Body of pancreas (tissue), 4 donors: ENCODE measurements around the gene BANP. TPM values are rescaled to one million over a fixed set of nuclear protein-coding genes. Genes with fewer than 3 reads are reported as not detected.

Experiments
- ATAC-seq: fragments of 150-250 bp; one replicate; pipeline ENCODE4 v1.9.1; 2016
- DNase-seq, 4 donors: peaks; one replicate each; pipeline ENCODE4 v3.0.0-alpha.2; 2019
- H3K27ac ChIP-seq, 4 donors: fragments of 200-600 bp; sonication (generic); 1 replicate in 3 of 4; 2 replicates in 1 of 4; pipeline versions ENCODE4 v1.5.1 to v1.6.1; 2016 to 2019; ENCODE audit warnings: mild to moderate bottlenecking in 1 of 4, mixed read lengths in 1 of 4, moderate library complexity in 1 of 4
- H3K27me3 ChIP-seq, 2 donors: fragments of 200-600 bp; sonication (generic); one replicate each; pipeline ENCODE4 v1.6.0; 2016; ENCODE audit warnings: mild to moderate bottlenecking in 1 of 2
- H3K36me3 ChIP-seq, 2 donors: fragments of 200-600 bp; sonication (generic); replicated peaks in 1 of 2; 2 replicates each; pipeline ENCODE4 v1.5.1; 2016; ENCODE audit warnings: low read depth in 2 of 2; ENCODE audit not compliant: insufficient read depth in 1 of 2
- H3K4me1 ChIP-seq: fragments of 200-600 bp; sonication (generic); one replicate; pipeline ENCODE4 v1.6.0; 2016
- H3K4me3 ChIP-seq, 2 donors: fragments of 200-600 bp; sonication (generic); 1 replicate in 1 of 2; 2 replicates in 1 of 2; pipeline ENCODE4 v1.5.1; 2016 to 2019
- H3K9me3 ChIP-seq, 3 donors: fragments of 200-600 bp; sonication (generic); 1 replicate in 2 of 3; 2 replicates in 1 of 3; pipeline ENCODE4 v1.5.1; 2016
- CTCF ChIP-seq, 7 experiments: fragments of 450-650 bp in 4 of 7; fragments of 200-600 bp in 3 of 7; sonication (generic) in 3 of 7; IDR thresholded peaks; one replicate each; pipeline ENCODE4 v1.5.1; 2016 to 2019; ENCODE audit warnings: antibody characterized with exemption in 7 of 7
- POLR2A ChIP-seq, 3 donors: fragments of 450-650 bp; IDR thresholded peaks; one replicate each; pipeline ENCODE4 v1.6.1; 2016; ENCODE audit warnings: antibody characterized with exemption in 3 of 3, mild to moderate bottlenecking in 2 of 3
- WGBS, 2 donors: methylation state at CpG; one replicate each; pipeline ENCODE4 v1.1.5; 2017; 5-methylcytosine and 5-hydroxymethylcytosine counted together
- intact Hi-C: fragments of 100-400 bp; cut with DNase I; formaldehyde crosslinking; loops from one replicate; pipeline ENCODE4 v1.15.1; 2023
- total RNA-seq, 2 donors: library from RNA; depleted of rRNA; stranded (reverse); fragments of >200 nt; gene quantifications; one replicate each; pipeline ENCODE4 v1.1.0, GENCODE V29; 2016

BANP gene
- total RNA-seq, 2 donors from 2014 or later: 19.1 to 20.2 TPM

- TF ChIP-seq POLR2A (IDR thresholded peaks at IDR 0.05): peak in 1 of 3 donors; percentile 4
- no peak for TF ChIP-seq CTCF (IDR thresholded peaks at IDR 0.05)
- Histone ChIP-seq H3K9me3 (no peaks in the 10 kb centered on the region), H3K36me3 (no peaks in the 10 kb centered on the region), H3K4me3 (no peak overlapping the region), H3K27me3 (no peaks in the 10 kb centered on the region), H3K4me1 (peaks cover 32% of the 10 kb centered on the region), H3K27ac (peak overlapping the region in 1 of 4 donors; percentile 94)
- no peak for ATAC-seq
- 51 to 75% methylated on average over 16 to 30 of the region's 30 CpGs for whole genome bisulfite sequencing, 2 donors
- intact Hi-C loops: no loop called here
- peak in 1 of 4 donors; percentile 62 for DNase-seq
Observed at GRCh38 chr16:87956365-87957231, 5.4 kb downstream of the BANP start.

DNA sequence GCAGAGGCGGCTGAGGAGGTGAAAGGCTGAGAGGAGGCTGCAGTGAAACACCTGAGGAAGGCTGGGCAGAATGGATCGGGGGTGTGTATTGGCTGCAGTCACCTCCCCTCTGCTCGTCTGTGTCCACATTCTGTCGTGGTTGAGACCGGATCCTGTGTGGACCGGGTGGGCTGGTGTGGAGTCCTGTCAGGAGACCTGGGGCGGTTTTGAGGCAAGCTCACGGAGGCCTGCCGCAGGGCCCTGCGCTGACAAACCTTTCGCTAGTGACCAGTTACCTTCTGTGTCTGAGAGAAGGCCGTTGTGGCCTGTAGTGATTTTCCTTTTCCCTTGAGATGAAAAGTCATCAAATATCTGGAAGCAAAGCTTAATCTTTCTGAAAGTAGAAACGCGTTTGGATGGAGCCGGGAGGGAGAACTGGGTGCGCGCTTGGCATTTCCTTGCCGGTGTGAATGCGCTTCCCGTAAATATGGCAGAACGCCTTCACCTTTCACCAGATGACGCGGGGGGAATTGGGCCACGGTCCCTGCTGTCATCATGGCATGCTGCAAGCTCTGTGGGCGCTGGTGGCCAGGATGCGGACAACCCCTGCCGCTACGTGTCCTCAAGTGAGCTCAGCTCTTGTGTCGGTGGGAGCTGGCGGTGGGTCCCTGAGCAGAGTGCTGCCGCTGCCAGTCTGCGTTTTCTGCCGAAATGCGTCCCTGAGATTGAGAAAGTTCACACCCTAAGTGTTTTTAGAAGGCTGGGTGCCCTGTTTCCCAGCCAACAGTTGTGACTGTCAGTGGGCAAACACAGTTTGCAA lies 6.3 kb downstream of the BANP start:
- ATAC-seq (no peak), DNase-seq (no peak)
- no peak overlapping the region for H3K27ac ChIP-seq
- H3K4me1 ChIP-seq: peaks cover 27% of the 10 kb centered on the region
- no peaks in the 10 kb centered on the region for H3K36me3 ChIP-seq
- H3K27me3 ChIP-seq: no peaks in the 10 kb centered on the region
- intact Hi-C loops: no loop called here
- H3K9me3 ChIP-seq: no peaks in the 10 kb centered on the region
- no peak for TF ChIP-seq CTCF (IDR thresholded peaks at IDR 0.05)
- 92 to 94% methylated on average over 33 to 34 of the region's 34 CpGs for WGBS, 2 donors
- H3K4me3 ChIP-seq: no peak overlapping the region

DNA sequence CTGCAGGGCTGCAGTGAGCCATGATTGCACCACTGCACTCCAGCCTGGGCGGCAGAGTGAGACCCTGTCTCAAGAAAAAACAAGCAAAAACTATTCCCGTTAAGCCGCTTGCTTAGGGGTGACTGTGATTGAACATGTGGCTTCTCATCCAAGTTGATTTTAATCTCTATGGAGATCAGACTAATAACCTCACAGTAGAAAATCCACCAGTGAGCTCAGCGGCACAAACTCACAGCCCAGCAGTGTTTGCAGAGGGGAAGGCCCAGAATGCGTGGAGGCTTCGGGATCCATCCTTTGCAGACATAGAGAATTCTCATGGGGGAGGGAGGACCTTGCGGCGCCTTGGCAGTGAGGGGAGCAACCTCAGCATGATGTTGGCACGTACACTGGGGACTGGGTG lies 7.4 kb downstream of the BANP start:
- H3K4me1 ChIP-seq: peaks cover 15% of the 10 kb centered on the region
- no peaks in the 10 kb centered on the region for H3K9me3 ChIP-seq
- TF ChIP-seq POLR2A (IDR thresholded peaks at IDR 0.05) (no peak), CTCF (IDR thresholded peaks at IDR 0.05) (no peak)
- 92 to 94% methylated on average over 9 of the region's 9 CpGs for WGBS, 2 donors
- intact Hi-C loops: no loop called here
- H3K36me3 ChIP-seq: no peaks in the 10 kb centered on the region
- DNase-seq (no peak), ATAC-seq (no peak)
- H3K4me3 ChIP-seq: no peak overlapping the region
- H3K27ac ChIP-seq: no peak overlapping the region
- no peaks in the 10 kb centered on the region for H3K27me3 ChIP-seq

- DNase-seq (no peak), ATAC-seq (no peak)
- Histone ChIP-seq H3K36me3 (no peaks in the 10 kb centered on the region), H3K27me3 (no peaks in the 10 kb centered on the region), H3K4me1 (peaks cover 7% of the 10 kb centered on the region), H3K4me3 (no peak overlapping the region), H3K9me3 (no peaks in the 10 kb centered on the region), H3K27ac (no peak overlapping the region)
- intact Hi-C loops: no loop called here
- no peak for TF ChIP-seq CTCF (IDR thresholded peaks at IDR 0.05)
- TF ChIP-seq POLR2A (IDR thresholded peaks at IDR 0.05): no peak
- WGBS, 2 donors: 81 to 93% methylated on average over 23 of the region's 23 CpGs
Observed at GRCh38 chr16:87959391-87959990, 8.3 kb downstream of the BANP start.
